Astrocyte of the cerebellum (primary cell): Measurements from ENCODE around the gene PPP4R3B.

Experiments used
- DNase-seq: peaks from one replicate; pipeline ENCODE4 v3.0.0-alpha.2; 2011; ENCODE audit warnings: low read depth
- H3K4me3 ChIP-seq: 2 replicates; pipeline ENCODE4 v1.5.1; 2011; ENCODE audit warnings: mild to moderate bottlenecking, low read depth, low read length, moderate library complexity
- CTCF ChIP-seq: IDR thresholded peaks from 2 replicates; pipeline ENCODE4 v1.5.1; 2012; ENCODE audit warnings: low read length, low read depth, moderate library complexity, mild to moderate bottlenecking; ENCODE audit errors: missing control alignments
- in situ Hi-C: cut with HindIII; loops from 2 replicates; pipeline ENCODE4 v1.10.0; 2017; ENCODE audit warnings: low sequenced_read_pairs

Gene PPP4R3B

GRCh38 chr2:55524884-55525437 is 92.5 kb downstream of the PPP4R3B start:
- in situ Hi-C loops = no loop called here
- TF ChIP-seq CTCF = no peak
- no peak for DNase-seq
- no peak overlapping the region for H3K4me3 ChIP-seq

DNA sequence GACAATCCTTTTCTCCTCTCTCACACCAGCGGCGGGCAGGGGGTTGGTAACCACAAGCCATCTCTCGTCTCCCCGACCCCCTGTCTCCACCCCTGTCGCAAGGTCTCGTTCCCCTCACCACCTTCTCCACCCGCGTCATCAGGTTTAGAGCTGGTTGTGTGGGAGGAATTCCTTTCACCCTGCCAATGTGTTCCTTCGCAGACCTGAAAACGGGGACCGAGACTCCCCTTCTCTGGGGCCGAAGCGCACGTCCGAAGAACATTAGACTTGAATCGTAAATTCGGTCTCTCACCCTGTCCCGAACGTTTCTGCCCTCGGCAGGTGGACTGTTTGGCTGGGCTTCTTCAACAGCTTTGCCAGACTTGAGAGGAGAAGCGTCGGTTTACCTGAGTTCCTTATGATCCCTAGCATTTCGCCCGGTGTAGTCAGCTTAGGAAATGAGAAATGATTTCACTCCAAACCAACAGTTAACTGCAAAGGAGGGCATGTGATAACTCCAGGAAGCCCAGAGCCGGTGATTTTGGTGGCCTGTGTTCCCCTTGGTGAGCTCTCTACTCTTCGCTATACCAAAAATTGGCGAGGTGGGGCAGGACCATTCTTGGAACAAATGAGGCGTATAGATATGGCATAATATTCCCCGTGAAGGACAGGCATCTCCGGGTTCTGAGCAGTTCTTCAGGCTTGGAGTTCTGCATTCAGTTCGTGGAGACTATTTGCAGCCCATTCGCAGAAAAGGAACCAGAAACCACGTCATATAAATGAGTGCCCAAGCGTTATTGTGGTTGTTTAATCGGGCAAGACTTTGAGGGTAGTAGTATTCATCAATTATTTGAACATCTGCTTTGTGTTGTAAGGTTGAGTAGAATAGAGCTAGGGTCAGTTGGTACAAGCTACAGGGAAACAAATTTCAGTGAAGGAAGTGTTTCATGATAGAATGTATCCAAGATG is 97.2 kb downstream of the PPP4R3B start:
- in situ Hi-C loops = no loop called here
- H3K4me3 ChIP-seq = peak overlapping the region; percentile 64
- DNase-seq = no peak
- TF ChIP-seq CTCF = no peak

- DNase-seq = no peak
- H3K4me3 ChIP-seq = peak overlapping the region; percentile 64
- in situ Hi-C loops = no loop called here
- no peak for TF ChIP-seq CTCF
Observed at GRCh38 chr2:55518841-55519165, 98.6 kb downstream of the PPP4R3B start.

DNA sequence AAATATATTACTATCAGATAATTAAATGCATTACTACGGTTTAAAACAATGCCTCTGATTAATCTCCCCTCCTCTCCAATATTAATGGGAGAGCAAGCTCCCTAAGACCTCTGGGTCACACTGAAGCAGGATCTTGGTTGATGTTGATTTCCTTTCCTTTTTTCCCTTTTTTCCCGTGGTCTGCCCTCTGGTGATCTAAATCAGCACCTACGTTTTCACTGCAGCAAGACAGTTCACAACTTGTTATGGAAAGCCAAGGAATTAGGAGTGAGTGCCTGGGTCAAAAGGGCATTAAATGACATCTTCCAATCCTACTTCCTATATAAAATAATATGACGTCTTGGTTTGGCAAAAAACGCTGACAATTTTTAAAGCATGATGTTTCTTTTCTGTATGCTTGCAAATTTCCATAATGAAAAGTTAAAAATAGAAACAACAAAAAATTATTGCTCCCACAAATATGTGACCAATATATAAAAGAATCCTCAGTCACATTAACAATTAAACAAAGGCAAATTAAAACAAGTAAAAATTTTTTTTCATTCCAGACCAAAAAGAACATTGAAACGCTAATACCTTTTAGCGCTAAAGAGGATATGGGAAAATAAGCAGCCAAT is 105.8 kb downstream of the PPP4R3B start:
- in situ Hi-C loops = no loop called here
- peak; percentile 73 for TF ChIP-seq CTCF
- peak; percentile 16 for DNase-seq
- no peak overlapping the region for H3K4me3 ChIP-seq

DNA sequence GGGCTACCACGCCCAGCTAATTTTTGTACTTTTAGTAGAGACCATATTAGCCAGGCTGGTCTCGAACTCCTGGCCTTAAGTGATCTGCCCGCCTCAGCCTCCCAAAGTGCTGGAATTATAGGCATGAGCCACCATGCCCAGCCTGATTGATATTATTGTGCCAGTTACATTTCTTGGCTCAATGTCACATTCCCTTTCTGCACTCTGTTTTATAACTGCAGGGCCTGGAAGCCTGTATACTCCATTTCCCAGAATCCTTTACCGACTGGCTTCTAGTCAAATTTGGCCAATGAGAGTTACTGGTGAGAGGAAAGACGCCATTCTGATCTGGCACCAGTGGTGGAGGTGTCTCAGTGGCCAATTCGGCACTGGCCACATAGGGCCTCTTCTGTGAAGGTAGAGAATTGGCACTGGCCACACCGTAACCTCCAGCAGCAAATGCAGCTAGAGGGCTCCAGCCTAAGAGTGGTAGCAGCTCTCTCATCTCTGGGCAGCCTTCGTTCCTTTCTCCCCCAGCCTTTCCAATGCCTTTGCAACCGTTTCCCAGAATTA is 114.8 kb downstream of the PPP4R3B start:
- in situ Hi-C loops = loop anchor here (5.0 kb wide), 1 partner anchor 80 kb away; no protein-coding TSS in a partner anchor
- H3K4me3 ChIP-seq = no peak overlapping the region
- TF ChIP-seq CTCF = no peak
- DNase-seq = no peak

DNA sequence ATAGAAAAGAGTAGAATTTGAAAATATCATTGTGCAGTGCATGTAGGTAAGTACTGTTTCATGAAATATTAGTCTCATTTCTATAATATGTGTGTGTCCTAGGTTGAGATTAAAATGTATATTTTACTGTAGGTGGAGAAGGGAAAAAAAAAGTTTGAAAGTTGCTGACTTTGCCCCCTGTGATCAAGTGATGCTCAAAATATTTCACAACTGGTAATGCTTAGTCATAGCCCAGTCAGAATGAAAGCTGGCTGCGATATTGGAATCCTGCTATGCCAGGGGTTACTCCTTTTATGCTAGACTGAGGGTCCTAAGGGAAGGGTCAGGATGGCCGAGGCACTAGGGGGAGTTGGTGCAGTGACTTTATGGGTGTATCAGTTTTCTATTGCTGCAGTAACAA is 117.4 kb downstream of the PPP4R3B start:
- DNase-seq = peak; percentile 16
- in situ Hi-C loops = loop anchor here (5.0 kb wide), 1 partner anchor 78 kb away; no protein-coding TSS in a partner anchor
- H3K4me3 ChIP-seq = no peak overlapping the region
- TF ChIP-seq CTCF = no peak
